HG03280 (cell line): ENCODE data around the gene GALNS.

Source experiments
- ATAC-seq: cut with Tn5 transposase; IDR thresholded peaks from one replicate; pipeline ENCODE4 v1.9.1; 2021; ENCODE audit warnings: mild to moderate bottlenecking, moderate library complexity; ENCODE audit not compliant: unreplicated experiment

Gene GALNS

DNA sequence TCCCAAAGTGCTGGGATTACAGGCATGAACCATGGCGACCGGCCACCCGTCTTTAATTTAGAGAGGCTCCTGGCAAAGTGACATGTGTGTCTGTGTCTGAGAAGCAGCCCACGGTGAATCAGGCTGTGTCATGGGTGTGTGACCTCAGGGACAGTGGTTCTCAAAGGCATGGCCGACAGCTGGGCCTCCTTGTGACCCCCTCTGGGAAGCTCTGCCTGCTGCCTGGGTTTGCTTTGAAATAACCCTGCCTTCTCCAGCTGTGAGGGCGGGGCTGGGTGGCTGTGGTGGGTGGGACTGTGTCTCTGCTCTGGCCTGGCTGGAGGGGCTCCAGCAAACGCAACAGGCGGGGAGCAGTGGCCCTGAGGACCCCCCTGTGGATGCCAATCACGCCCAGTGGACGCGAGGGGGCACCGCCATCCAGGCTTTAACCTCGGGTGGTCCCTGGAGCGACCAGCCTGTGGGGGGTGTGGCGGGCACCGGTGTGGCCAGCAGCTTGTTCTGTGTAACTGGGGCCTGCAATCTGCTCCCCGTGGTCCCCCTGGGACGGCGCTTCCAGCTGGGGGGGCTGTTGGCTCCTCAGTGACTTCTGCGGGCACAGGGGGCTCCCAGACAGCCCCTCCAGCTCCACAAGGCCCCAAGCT, 36.2 kb downstream of the GALNS start:
- ATAC-seq, result no peak

DNA sequence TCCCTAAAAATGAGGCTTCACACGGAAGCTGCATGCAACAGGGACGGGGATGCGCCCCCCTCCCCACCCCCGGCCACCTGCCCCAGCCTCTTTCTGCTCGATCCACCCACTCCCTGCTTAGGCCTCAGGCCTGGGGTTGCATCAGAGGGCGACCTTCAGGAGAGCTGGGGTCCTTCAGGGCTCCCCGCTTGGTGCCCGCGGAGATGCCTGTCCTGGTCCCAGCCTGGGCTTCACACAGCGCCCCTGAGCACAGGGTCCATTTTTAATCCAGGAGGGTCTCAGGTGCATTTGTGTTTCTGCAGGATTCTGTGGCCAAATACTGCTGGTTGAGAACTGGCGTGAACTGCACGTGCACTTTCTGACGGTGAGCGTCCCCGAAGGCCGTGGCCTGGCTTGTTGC, 37.6 kb downstream of the GALNS start:
- ATAC-seq, result no peak

DNA sequence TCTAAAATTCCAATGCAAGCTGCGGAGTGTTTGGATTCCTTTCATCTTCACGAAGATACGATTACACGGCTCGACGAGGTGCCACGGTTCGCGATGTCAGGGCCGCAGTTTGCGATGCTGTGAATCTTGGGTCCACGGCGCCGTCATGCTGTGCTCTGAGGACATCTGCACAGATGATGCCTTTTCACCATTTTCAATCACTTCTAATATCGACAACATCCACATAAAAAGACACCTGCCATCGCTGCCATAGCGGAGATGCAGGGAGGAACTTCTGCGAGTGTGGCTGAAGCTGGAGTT, 38.2 kb downstream of the GALNS start:
- ATAC-seq, result no peak

DNA sequence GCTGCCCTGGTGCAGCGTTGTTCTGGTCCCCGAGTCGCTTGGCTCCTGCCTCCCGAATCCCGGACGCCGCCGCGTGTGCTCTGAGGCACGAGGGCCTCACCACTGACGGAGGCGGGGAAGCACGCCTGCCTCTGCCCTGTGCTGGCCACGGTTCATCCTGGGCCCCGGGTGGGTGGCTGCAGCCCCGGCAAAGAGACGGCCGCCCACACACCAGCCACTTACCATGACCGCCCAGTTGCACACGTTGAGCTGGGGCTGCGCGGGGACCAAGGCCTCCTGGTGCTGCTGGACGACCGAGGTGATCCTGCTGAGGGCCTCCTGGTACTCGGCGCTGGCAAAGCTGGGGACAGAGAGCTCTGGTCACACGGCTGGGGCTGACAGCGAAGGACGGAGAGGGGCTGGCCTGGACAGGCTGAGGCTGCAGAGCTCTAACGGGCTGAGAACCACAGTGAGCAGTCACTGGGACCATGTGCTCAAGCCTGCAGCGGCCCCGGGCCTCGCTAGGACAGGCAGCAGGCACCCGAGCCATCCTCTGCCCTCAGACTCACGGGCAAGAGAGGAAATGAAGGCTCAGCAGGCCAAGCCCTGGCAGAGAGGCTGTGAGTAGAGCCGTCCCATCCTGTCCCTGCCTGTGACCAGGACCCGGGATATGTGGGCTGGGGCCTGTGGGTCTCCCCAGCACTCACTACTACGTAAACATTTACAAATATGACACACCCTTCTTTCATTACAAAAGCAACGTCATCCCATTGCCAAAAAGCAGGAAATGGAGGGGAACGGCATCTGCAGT, 38.8 kb downstream of the GALNS start:
- no peak for ATAC-seq

DNA sequence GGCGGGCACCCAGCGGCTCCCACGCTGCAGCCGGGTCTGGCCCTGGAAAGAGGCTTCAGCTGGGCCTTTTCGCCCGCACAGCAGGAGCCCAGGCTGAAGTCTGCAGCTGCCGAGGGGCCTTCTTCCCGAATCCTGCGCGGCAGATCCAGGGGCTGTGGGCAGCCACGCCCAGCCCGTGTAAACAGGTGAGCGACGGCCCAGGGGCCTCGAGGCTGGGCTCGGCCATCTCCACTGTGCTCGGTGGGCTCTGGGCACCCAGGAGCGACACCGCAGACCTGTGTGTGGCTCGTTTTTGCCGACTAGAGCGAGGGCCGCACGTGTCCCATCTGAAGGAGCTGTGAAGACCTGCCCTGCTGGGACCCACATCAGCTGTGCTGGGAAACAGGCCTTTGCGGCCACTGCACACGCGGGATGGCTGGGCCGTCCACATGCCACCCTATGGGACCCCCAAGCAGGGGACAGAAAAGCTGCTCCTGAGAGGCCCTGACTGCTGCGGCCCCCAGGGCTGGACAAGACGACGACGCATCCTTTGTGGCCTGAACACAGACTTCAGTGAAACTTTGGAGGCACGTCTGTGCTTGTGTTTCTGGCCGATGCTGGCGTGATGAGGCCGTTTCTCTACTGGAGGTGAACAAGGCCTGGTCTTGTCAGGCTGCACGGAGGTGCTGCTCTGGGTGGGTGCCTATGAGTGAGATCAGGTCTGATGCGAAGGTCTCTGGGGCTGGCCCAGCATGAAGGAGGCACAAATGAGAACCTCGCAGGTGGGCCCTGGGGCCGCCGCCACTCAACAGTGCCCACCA, 39.8 kb downstream of the GALNS start:
- ATAC-seq, result no peak

DNA sequence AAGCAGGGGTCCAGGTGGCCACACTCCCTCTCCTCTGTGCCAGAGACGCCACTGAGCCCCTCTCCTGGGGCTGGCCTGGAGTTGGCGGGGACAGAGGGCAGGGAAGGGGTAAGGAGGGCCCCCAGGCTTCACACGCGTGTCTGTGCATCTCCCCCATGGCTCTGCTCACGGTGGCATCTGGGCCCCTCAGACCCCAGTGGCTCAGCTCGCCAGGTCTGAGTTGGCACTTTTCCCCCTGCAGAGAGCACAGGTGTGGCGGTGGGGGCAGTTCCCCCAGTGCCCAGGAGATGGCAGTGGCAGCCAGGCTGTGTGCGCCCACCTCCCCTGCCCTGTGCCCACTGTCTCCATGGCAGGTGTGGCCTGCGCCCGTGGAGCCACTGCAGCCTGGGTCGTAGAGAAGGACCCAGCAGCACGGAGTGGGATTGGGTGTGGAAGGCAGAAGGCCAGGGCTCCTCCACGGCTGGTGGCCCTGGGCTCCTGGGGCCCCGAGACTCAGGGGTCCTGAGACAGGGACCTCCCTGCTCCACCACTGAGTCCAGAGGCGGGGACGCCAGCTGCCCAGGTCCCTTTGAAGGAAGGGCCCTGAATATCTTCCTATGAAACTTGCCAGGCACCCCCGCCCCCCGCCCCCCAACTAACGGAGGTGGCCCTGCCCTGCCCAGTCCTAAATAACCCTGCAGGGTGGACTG, 40.7 kb downstream of the GALNS start:
- no peak for ATAC-seq

DNA sequence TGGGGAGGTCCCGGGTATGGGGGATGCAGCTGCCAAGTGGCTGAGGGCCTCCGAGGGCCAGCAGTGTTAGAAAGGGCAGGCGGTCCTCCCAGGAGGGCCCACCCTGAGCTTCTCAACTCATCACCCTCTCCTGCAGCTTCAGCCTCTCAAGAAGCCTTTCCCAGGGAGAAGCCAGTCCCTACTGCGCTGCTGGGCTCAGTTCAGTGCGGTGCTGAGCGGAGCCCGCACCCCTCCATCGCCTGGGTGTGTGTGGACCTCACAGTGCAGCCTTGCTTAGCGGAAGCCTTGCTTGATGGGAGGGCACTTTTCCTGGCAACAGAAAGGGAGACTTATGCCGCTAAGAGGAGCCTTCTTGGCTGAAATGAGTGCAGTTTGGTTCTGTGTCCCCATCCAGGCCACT, 41.5 kb downstream of the GALNS start:
- ATAC-seq, result no peak

DNA sequence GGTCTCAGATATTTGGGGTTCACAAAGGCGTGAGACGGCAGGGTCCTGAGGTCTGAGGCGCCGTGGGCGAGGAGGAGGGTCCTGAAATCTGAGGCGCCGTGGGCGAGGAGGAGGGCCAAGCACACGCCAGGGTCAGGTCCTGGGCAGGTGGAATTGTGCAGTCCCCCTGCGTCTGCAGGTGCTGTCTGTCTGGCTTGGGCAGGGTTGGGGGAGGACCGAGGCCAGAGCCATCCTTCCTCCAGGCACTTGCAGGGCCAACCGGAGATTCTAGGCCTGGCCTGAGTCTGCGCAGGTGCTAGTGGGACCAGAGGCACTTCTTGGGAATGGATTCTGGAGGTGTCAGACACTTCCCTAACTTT, 42.6 kb downstream of the GALNS start:
- ATAC-seq, result no peak

DNA sequence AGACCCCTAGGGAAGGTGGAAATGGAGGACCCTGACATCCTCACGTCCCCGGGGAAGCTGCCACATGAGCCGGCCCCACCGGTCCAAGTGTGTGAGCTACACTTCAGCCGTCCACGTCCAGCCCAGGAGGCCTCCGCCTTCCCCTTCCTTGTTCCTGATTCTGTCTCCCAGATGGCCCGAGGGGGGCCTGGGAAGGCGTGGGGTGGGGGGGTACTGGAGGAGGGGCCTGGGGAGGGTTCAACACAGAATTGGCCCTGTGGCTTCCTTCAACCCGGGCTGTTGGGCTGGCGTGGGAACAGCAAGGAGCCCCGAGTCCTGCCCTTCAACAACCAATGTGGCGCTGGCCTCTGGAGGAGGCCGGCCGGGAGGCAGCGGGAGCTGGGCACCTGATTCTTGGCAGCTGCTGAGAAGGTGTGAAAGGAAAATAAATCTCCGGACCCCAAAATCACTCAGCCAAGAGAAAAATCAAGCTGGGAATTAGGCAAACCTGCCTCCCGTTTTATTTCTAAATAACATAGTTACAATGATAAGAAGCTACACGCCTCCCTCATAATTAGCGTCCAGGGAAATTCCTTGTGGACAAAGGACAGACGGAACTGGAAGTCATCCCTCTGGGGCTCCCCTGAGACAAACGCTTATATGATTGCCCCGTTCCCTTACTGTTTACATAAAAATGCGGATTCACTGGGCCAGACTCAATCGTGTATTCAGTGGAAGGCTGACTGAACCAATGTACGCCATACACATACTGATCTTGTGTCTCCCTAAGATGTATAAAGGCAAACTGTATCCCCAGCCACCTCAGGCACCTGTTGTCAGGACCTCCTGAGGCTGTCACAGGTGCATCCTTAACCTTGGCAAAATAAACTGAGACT, 43.2 kb downstream of the GALNS start:
- ATAC-seq, result no peak

DNA sequence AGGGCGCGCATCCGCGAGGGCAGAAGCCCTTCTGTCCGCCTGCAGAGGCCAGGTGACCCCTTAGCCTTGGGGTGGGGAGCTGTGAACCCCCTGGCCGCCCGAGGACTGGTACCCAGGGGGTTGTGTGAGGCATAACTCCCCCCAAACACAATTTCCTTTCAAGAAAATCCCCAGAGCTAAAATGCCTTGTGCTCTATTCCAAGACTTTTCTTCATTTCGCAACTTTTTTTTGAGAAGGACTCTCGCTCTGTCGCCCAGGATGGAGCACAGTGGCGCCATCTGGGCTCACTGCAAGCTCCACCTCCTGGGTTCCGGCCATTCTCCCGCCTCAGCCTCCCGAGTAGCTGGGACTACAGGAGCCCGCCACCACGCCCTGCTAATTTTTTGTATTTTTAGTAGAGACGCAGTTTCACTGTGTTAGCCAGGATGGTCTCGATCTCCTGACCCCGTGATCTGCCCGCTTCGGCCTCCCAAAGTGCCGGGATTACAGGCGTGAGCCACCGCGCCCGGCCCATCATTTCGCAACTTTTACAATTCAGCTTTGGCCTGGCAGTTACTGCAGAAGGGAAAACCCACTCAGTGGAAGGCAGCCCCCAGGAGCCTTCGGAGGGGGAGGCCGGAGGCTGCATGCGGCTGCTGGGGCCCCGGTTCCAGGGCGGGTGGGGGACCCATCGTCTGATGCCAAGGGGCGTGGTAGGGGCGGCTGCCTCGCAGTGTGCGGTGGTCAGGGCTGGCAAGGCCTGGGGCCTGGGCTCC, 44.1 kb downstream of the GALNS start:
- no peak for ATAC-seq

DNA sequence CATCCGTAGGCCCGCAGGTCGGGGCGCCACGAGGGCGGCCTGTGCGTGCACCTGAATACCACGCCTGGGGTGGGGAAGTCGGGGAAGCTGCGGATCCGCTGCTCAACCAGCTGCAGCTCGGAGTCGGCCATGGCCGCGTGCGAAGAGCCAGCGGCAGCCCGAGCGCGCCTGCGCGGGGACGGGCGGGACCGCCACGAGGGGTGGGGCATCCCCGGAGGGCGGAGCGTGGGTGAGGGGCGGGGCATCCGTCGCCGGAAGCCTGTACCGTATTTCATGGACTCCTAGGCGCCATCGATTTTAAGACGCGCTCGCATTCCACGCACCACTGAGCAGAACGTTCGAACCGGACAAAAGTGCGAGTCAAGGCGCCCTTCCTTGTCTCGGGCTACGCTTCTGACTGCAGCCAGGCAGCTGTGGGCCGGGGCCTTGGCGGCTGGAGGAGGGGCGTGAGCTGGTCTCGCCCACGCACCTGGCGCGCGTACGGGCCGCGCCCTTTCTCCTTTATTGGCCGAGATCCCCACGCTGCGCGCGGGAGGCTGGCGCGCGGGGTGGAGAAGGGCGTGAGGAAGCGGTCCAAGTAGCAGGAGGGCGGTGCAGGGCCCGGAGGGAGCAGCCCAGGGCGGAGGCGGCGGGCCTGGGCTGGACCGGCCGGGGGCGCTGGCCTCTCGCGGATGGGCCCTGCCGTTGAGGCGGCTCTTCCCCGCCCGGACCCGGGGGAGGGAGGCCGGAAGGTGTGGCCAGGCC, 44.8 kb downstream of the GALNS start, which contains the start of gene APRT:
Gene APRT, minus strand, starts transcription at position 160 of the 744 bp plus-strand sequence. Its CDS starts 29 bp downstream, at position 131.
- ATAC-seq, result peak; percentile 72

DNA sequence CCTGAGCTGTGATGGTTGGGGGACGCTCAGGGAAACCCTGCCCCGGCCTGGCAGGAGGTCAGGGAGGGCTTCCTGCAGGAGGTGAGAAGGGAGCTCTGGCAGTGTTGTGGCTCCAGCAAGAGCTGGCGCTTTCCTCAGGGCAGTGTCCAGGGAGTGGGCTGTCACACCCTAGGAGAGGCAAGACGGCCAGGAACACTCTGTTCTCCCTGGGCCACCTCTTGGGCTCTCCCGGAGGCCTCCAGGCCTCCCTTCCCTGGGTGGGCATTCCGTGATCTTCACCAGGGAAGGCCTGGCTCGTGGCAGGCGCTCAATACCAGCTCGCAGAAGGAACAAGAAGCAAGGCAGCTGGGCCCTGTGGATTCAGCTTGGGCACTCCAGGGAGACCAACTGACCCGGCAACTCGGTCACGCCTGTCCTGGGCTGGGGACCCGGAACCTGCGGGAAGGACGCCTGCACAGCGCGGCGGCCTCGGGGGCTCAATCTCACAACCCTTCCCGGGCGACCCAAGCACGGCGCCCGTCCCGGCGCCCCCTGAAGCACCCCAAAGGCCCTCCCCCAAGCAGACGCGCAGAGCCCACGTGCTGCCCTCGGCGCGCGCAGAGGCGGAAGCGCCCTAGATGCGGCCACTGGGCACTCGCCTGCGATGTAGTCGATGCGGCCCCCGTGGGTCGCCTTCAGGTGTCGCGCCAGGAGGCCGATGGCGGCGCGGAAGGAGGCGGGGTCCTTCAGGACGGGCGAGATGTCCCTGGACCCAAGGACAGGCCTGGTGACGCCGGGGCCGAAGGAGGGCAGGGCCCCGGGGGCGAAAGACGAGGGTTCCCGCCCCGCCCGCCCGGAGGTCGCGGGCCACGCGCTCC, 45.6 kb downstream of the GALNS start:
- peak; percentile 55 for ATAC-seq

DNA sequence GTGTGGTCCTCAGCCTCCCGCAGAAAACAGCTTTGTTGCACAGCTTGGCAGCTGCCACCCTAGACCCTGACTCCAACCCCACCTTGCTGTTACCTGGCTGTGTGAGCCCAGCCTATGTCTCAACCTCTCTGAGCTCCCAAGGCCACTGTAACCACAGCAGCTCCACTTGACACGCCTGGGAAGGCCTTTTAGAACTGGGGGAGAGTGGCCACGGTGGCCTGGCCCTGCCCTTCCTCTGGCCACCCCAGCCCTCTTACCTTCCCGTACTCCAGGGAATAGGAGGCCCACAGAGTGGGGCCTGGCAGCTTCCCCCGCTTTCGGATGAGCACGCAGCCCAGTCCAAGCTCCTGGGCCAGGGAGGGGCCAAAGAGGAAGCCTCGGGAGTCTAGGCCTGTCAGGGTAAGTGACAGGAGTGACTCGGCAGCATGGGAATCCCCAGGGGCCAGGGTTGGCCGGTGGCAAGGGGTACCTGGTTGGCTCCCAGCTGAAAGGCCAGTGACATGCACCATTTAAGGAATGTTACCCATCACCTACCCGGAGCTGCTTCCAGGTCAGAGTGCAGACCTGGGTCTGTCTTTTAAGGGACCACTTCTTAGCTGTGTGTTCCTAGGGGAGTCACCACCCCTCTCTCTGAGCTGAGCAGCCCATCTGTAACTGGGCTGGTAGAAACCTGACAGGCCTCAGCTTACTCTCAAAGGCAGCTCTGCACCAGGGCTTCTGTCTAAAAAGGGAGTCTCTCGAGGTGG, 46.4 kb downstream of the GALNS start:
- ATAC-seq, result no peak

DNA sequence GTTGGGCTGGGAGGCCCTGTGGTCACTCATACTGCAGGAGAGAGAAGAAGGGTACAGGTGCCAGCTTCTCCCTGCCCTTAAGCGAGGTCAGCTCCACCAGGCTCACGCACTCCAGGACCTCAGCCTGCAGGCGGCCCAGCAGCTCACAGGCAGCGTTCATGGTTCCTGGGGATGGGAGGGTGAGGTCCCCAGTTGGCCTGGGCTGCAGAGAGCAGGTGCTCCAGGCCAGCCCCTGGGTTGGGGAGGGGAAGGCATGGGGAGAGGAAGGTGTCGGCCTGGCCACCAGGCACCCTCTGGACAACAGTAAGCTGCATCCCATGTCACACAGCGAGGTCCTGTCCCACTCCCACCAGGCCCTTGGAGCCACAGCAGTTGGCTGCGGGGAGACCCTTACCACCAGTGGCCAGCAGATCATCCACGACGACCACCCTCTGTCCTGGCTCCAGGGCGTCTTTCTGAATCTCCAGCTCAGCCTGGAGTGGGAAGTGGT, 47.0 kb downstream of the GALNS start:
- ATAC-seq, result no peak

DNA sequence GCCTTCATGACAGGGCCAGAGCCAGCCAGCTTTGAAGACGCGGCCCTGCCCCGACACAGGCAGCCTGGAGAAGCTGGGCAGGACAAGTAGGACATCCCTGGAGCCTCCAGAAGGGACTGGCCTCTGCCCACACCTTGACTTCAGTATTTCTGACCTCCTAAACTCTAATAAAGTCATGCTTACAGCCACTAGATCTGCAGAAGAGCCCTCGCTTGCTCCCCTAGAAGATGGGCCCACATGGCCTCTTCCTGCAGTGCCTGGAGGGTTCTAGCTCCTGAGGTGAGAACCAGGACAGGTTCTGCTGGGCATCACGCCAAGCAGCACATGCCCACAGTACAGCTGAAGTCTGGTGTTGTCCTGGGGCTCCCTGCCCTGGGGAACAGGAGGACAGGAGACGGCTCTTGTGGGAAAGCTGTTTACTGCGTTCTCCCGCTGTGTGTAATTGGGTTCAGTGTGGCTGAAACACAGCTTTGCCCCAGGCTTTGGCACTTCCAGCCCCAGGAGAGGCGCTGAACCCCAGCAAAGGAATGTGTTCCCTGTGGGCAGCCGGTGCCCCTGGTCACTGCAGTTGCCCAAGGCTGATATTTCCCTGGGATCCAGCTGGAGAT, 47.6 kb downstream of the GALNS start:
- no peak for ATAC-seq

DNA sequence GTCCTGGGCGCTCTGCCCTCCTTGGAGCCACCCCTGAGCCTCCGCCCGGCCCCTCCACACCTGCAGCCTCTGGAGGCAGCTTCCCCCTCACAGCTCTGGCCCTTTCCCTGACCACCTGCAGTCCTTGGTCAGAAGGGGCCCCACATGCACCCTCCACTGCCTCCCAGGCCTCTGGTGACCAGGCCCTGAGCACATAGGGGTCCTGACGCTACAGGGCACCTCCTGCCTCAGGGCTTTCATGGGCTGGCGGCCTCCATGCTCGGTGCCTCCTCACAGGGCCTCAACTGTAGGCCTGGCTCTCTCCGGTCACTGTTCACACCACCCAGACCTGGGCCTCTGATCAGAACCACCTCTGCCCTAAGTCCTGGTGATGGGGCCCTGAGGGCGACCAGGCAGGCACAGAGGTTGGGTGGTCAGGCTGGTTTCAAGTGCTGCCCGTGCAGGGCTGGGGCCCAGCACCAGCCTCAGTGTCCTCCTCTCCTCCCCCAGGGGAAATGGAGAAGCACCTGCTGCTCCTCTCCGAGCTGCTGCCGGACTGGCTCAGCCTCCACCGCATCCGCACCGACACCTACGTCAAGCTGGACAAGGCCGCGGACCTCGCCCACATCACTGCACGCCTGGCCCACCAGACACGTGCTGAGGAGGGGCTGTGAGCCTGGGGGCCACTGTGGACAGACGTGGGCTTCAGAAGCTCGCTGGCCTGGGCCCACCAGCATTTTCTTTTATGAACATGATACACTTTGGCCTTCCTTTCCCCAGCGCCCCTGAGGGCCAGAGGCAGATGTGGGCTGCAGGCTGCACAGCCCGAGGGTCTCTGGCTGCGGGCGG, 48.9 kb downstream of the GALNS start:
- no peak for ATAC-seq
